ENCODE data around the gene ARSB.
"Not testable (repeated sequence)": the region's sequence is repeated elsewhere in the genome, so short reads cannot be mapped to it uniquely, and the experiment has no call there.

The ARSB gene

GRCh38 chr5:78983601-78984438 lies 1.3 kb downstream of the ARSB start:
- ChIA-PET CTCF (interaction anchor here (0.9 to 7.2 kb wide), 17 partner anchors 8 to 1100 kb away, joined by 3 to 80 read pairs (median 7); no protein-coding TSS in a partner anchor), POLR2A (interaction anchor here (0.9 to 2.7 kb wide), 4 partner anchors 16 to 37 kb away, joined by 4 to 16 read pairs (median 6); no protein-coding TSS in a partner anchor)
- H3K4me3 ChIP-seq (ENCODE audit: low read depth, low read length), result peak overlapping the region; percentile 73
- no peak for DNase-seq (ENCODE audit: low read depth, low spot score)
- no peak for TF ChIP-seq CTCF (IDR thresholded peaks at IDR 0.05; ENCODE audit: insufficient read depth, low read length, missing control alignments)

- POLR2A ChIA-PET; H3K4me3 ChIP-seq (ENCODE audit: low read depth, low read length); DNase-seq (ENCODE audit: low read depth, low spot score): not testable (repeated sequence)
- CTCF ChIA-PET, result interaction anchor here (1.1 to 7.2 kb wide), 11 partner anchors 10 to 482 kb away, joined by 3 to 80 read pairs (median 13); no protein-coding TSS in a partner anchor
Observed at GRCh38 chr5:78983194-78983593, 1.9 kb downstream of the ARSB start.

DNA sequence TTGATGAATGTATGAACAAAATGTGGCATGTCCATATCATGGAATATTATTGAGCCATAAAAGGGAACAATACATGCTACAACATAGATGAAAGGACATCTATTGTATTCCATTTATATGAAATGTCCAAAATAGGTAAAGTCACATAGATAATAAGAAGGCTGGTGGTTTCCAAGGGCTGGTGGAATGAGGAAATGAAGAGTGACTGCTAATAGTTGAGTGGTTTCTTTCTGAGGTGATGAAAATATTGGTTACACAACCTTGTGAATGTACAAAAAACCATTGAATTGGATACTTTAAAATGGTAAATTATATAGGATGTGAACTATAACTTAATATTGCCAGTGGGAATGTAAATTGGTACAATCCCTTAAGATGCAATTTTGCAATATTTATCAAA lies 5.2 kb downstream of the ARSB start:
- CTCF ChIA-PET, result interaction anchor here (0.6 to 7.2 kb wide), 8 partner anchors 9 to 181 kb away, joined by 3 to 80 read pairs (median 6); no protein-coding TSS in a partner anchor
- TF ChIP-seq CTCF (IDR thresholded peaks at IDR 0.05; ENCODE audit: insufficient read depth, low read length, missing control alignments), result no peak

GRCh38 chr5:78979117-78979742 lies 5.9 kb downstream of the ARSB start:
- no peak for TF ChIP-seq CTCF (IDR thresholded peaks at IDR 0.05; ENCODE audit: insufficient read depth, low read length, missing control alignments)
- ChIA-PET POLR2A (no interaction called here), CTCF (interaction anchor here (1.0 to 1.3 kb wide), 2 partner anchors 45 to 48 kb away, joined by 3 read pairs; no protein-coding TSS in a partner anchor)
- no peak overlapping the region for H3K4me3 ChIP-seq (ENCODE audit: low read depth, low read length)
- no peak for DNase-seq (ENCODE audit: low read depth, low spot score)

More for the DNA sequence above, 5.2 kb downstream of the ARSB start:
- POLR2A ChIA-PET, result no interaction called here
- no peak for DNase-seq (ENCODE audit: low read depth, low spot score)
- H3K4me3 ChIP-seq (ENCODE audit: low read depth, low read length), result no peak overlapping the region

GRCh38 chr5:78975035-78975434 lies 10.1 kb downstream of the ARSB start:
- DNase-seq (ENCODE audit: low read depth, low spot score), result no peak
- CTCF ChIA-PET, result interaction anchor here (1.0 to 3.2 kb wide), 10 partner anchors 9 to 158 kb away, joined by 3 to 14 read pairs (median 6); partner anchors contain the start of gene ARSB
- no peak for TF ChIP-seq CTCF (IDR thresholded peaks at IDR 0.05; ENCODE audit: insufficient read depth, low read length, missing control alignments)
- POLR2A ChIA-PET, result no interaction called here
- no peak overlapping the region for H3K4me3 ChIP-seq (ENCODE audit: low read depth, low read length)

GRCh38 chr5:78974601-78975000 lies 10.5 kb downstream of the ARSB start:
- H3K4me3 ChIP-seq (ENCODE audit: low read depth, low read length), result no peak overlapping the region
- CTCF ChIA-PET, result interaction anchor here (1.0 to 3.2 kb wide), 9 partner anchors 9 to 653 kb away, joined by 3 to 14 read pairs (median 4); partner anchors contain the start of gene ARSB
- POLR2A ChIA-PET, result no interaction called here
- no peak for DNase-seq (ENCODE audit: low read depth, low spot score)
- TF ChIP-seq CTCF (IDR thresholded peaks at IDR 0.05; ENCODE audit: insufficient read depth, low read length, missing control alignments), result no peak

All from AG04449 (cell line).